Measurements from ENCODE around the gene ANXA8. TPM values are rescaled to one million over a fixed set of nuclear protein-coding genes. Genes with fewer than 3 reads are reported as not detected.

Gene ANXA8
- under 1 TPM in 1 of 2 experiments, not detected in 1; 0.24 TPM for total RNA-seq

GRCh38 chr10:47483923-47484322 lies at the start of gene ANXA8:
Gene ANXA8, minus strand, starts transcription at chr10:47484115. Its CDS starts 182 bp downstream, at chr10:47483933.

GRCh38 chr10:47523475-47523874 lies 39.6 kb upstream of the ANXA8 start, which contains the start of gene AGAP9:
Gene AGAP9, minus strand, starts transcription at chr10:47523638. Its CDS starts 112 bp downstream, at chr10:47523526.

GRCh38 chr10:47491600-47491999 lies 7.7 kb upstream of the ANXA8 start, which contains the start of gene FAM25G:
Gene FAM25G, minus strand, starts transcription at chr10:47491700. Its CDS starts 26 bp downstream, at chr10:47491674.

Other genes starting within 250 kb of the ANXA8 start
- not detected for gene GDF10, start 183.9 kb downstream of the ANXA8 start, total RNA-seq
- gene GDF2, start 161.7 kb downstream of the ANXA8 start, total RNA-seq = not detected
- not detected for gene RBP3, start 135.8 kb downstream of the ANXA8 start, total RNA-seq
- under 1 TPM in 1 of 2 experiments, not detected in 1; 0.08 TPM for gene ZNF488, start 99.8 kb downstream of the ANXA8 start, total RNA-seq
- not detected for gene FAM25G, start 7.6 kb upstream of the ANXA8 start, total RNA-seq
- gene AGAP9, start 39.5 kb upstream of the ANXA8 start, total RNA-seq = 1 to 10 TPM; 5.0 to 5.5 TPM

Measured in activated naive CD4-positive, alpha-beta T cell treated with anti-CD3 and anti-CD28 coated beads, Interleukin-2, amount 10 ng/mL, durations not matched to agents 5 hours and 36 hours (primary cell).